ENCODE results near the gene SERPINA4. TPM values are rescaled to one million over a fixed set of nuclear protein-coding genes. Genes with fewer than 3 reads are reported as not detected.

SERPINA4 gene
- polyA plus RNA-seq, 1 of the 3 experiments (the other 2 are of a cell fraction) = not detected

- TF ChIP-seq CTCF (IDR thresholded peaks at IDR 0.05) = no peak
- TF ChIP-seq USF2 (IDR thresholded peaks at IDR 0.05; ENCODE audit: borderline replicate concordance, low read depth, low read length) = no peak
- no peak for TF ChIP-seq TCF12 (IDR thresholded peaks at IDR 0.05)
- TF ChIP-seq RXRA (IDR thresholded peaks at IDR 0.05; ENCODE audit: borderline replicate concordance, low read depth) = no peak
- TF ChIP-seq NFIC (IDR thresholded peaks at IDR 0.05; ENCODE audit: borderline replicate concordance) = no peak
Observed at GRCh38 chr14:94586635-94587034, 25.4 kb downstream of the SERPINA4 start (continued).

- TF ChIP-seq CTCF (IDR thresholded peaks at IDR 0.05) (no peak), GATA2 (CRISPR knock-in tag; IDR thresholded peaks at IDR 0.05) (no peak)
- no peaks in the 10 kb centered on the region for H3K36me3 ChIP-seq (replicated peaks in 1 of 2; ENCODE audit: control insufficient read depth in 1 of 2, insufficient read depth in 2 of 2, low read length in 1 of 2)
- no peak overlapping the region for H3K4me2 ChIP-seq
- no peak overlapping the region for H2AFZ ChIP-seq (ENCODE audit: low read depth)
- POLR2A ChIA-PET = no interaction called here
- H3K9me3 ChIP-seq = no peaks in the 10 kb centered on the region
- 55% methylated on average over 3 of the region's 4 CpGs for WGBS (ENCODE audit: low lambda C conversion rate)
- CTCF ChIA-PET = no interaction called here
- no peak overlapping the region for H3K4me3 ChIP-seq (ENCODE audit: low read depth in 2 of 2, low read length in 1 of 2)
- no peak for DNase-seq
- H4K20me1 ChIP-seq (ENCODE audit: insufficient read depth) = no peaks in the 10 kb centered on the region
- no peak overlapping the region for H3K9ac ChIP-seq
- no peaks in the 10 kb centered on the region for H3K79me2 ChIP-seq (ENCODE audit: insufficient read depth)
- no peak overlapping the region for H3K27ac ChIP-seq (ENCODE audit: low read depth in 2 of 2, low read length in 1 of 2)
- H3K4me1 ChIP-seq (ENCODE audit: control insufficient read depth in 1 of 2, insufficient read depth in 2 of 2, low read depth in 1 of 2, low read length in 1 of 2) = no peaks in the 10 kb centered on the region
- no peaks in the 10 kb centered on the region for H3K27me3 ChIP-seq (ENCODE audit: insufficient read depth)
- H3K9me2 ChIP-seq = no peaks in the 10 kb centered on the region
- H3F3A ChIP-seq (replicated peaks; ENCODE audit: insufficient read depth) = no peaks in the 10 kb centered on the region
Observed at GRCh38 chr14:94588311-94588710, 27.1 kb downstream of the SERPINA4 start.

- no peak overlapping the region for H3K4me3 ChIP-seq (ENCODE audit: low read depth in 2 of 2, low read length in 1 of 2)
- H3K4me2 ChIP-seq = no peak overlapping the region
- ChIA-PET CTCF (no interaction called here), POLR2A (no interaction called here)
- H3K4me1 ChIP-seq (ENCODE audit: control insufficient read depth in 1 of 2, insufficient read depth in 2 of 2, low read depth in 1 of 2, low read length in 1 of 2) = no peaks in the 10 kb centered on the region
- no peak overlapping the region for H3K27ac ChIP-seq (ENCODE audit: low read depth in 2 of 2, low read length in 1 of 2)
- H3K9me2 ChIP-seq = no peaks in the 10 kb centered on the region
- H3K9me3 ChIP-seq = no peaks in the 10 kb centered on the region
- no peaks in the 10 kb centered on the region for H3K36me3 ChIP-seq (replicated peaks in 1 of 2; ENCODE audit: control insufficient read depth in 1 of 2, insufficient read depth in 2 of 2, low read length in 1 of 2)
- no peak for DNase-seq
- no peak overlapping the region for H3K9ac ChIP-seq
- H4K20me1 ChIP-seq (ENCODE audit: insufficient read depth) = no peaks in the 10 kb centered on the region
- H2AFZ ChIP-seq (ENCODE audit: low read depth) = no peak overlapping the region
- no peaks in the 10 kb centered on the region for H3F3A ChIP-seq (replicated peaks; ENCODE audit: insufficient read depth)
- H3K79me2 ChIP-seq (ENCODE audit: insufficient read depth) = no peaks in the 10 kb centered on the region
- H3K27me3 ChIP-seq (ENCODE audit: insufficient read depth) = no peaks in the 10 kb centered on the region
- no peak for TF ChIP-seq RXRA (IDR thresholded peaks at IDR 0.05; ENCODE audit: borderline replicate concordance, low read depth)
- TF ChIP-seq PBX3 (IDR thresholded peaks at IDR 0.05) = no peak
- no peak for TF ChIP-seq TEAD4 (IDR thresholded peaks at IDR 0.05; ENCODE audit: borderline replicate concordance, insufficient read depth)
- no peak for TF ChIP-seq FOSL2 (IDR thresholded peaks at IDR 0.05; ENCODE audit: borderline replicate concordance, low read depth)
- TF ChIP-seq IRF3 (IDR thresholded peaks at IDR 0.05; ENCODE audit: low read depth, low read length) = no peak
- TF ChIP-seq GABPA (IDR thresholded peaks at IDR 0.05; ENCODE audit: low read depth) = no peak
- no peak for TF ChIP-seq CHD2 (IDR thresholded peaks at IDR 0.05; ENCODE audit: low read length, partially characterized antibody)
- TF ChIP-seq MEF2A (IDR thresholded peaks at IDR 0.05; ENCODE audit: borderline replicate concordance, low read depth) = no peak
- no peak for TF ChIP-seq NRF1 (IDR thresholded peaks at IDR 0.05; ENCODE audit: low read depth, low read length)
- TF ChIP-seq ZBTB33 (IDR thresholded peaks at IDR 0.05; ENCODE audit: borderline replicate concordance, low read depth) = no peak
- TF ChIP-seq MAX (IDR thresholded peaks at IDR 0.05; ENCODE audit: low read depth) = no peak
- TF ChIP-seq RCOR1 (IDR thresholded peaks at IDR 0.05; ENCODE audit: low read length) = no peak
Observed at GRCh38 chr14:94591073-94591472, 29.8 kb downstream of the SERPINA4 start.

Data from SK-N-SH (cell line).